Coronary artery (tissue), 2 donors: Measurements from ENCODE around the gene PER1.
"Not testable (repeated sequence)": the region's sequence is repeated elsewhere in the genome, so short reads cannot be mapped to it uniquely, and the experiment has no call there.

Experiments
- DNase-seq: peaks from one replicate; pipeline ENCODE4 v3.0.0-alpha.2; 2017; ENCODE audit warnings: low spot score
- H3K27ac ChIP-seq, 2 donors: fragments of 200-600 bp; sonication (generic); one replicate each; pipeline ENCODE4 v1.5.1; 2016 to 2019
- H3K4me3 ChIP-seq: fragments of 200-600 bp; sonication (generic); 2 replicates; pipeline ENCODE4 v1.5.1; 2016; ENCODE audit warnings: mild to moderate bottlenecking, moderate library complexity
- TF ChIP-seq, protein P1 (sequence below): fragments of 200-600 bp; sonication (generic); IDR thresholded peaks from one replicate; pipeline ENCODE4 v1.5.1; 2019; ENCODE audit warnings: antibody characterized with exemption

Gene PER1

GRCh38 chr17:8176197-8176940, 24.2 kb upstream of the PER1 start, which contains the start of gene TMEM107:
TMEM107 (minus strand) TSS chr17:8176380; CDS start chr17:8176286, 94 bp downstream.
- TF ChIP-seq, protein P1, sequence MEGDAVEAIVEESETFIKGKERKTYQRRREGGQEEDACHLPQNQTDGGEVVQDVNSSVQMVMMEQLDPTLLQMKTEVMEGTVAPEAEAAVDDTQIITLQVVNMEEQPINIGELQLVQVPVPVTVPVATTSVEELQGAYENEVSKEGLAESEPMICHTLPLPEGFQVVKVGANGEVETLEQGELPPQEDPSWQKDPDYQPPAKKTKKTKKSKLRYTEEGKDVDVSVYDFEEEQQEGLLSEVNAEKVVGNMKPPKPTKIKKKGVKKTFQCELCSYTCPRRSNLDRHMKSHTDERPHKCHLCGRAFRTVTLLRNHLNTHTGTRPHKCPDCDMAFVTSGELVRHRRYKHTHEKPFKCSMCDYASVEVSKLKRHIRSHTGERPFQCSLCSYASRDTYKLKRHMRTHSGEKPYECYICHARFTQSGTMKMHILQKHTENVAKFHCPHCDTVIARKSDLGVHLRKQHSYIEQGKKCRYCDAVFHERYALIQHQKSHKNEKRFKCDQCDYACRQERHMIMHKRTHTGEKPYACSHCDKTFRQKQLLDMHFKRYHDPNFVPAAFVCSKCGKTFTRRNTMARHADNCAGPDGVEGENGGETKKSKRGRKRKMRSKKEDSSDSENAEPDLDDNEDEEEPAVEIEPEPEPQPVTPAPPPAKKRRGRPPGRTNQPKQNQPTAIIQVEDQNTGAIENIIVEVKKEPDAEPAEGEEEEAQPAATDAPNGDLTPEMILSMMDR: no peak
- DNase-seq: peak; percentile 92
- H3K4me3 ChIP-seq: peak within 1 kb of the TSS; percentile 78
- peak within 1 kb of the TSS; percentile 77 to 87 for H3K27ac ChIP-seq

DNA sequence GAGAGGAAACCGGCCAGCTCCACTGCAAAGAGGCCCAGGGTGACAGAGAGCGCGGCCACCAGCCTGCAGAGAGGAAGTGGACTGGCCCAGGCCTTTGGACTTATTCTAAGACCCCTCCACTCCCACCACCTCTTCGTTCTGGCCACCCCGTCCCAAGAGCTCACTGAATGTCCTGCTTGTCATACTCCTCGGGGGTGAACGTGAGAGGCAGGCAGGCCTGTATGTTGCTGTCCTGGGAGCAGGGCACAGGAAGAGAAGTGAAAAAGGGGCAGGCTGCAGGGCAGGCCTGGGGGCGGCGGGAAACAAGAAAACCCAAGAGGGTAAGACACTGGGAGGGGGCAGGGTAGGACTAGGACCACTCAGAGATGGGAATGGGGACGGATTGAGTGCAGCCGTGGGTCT, 23.6 kb upstream of the PER1 start:
- no peak for DNase-seq
- H3K27ac ChIP-seq: peak overlapping the region; percentile 77 to 87
- peak overlapping the region; percentile 78 for H3K4me3 ChIP-seq
- TF ChIP-seq, protein P1: no peak

DNA sequence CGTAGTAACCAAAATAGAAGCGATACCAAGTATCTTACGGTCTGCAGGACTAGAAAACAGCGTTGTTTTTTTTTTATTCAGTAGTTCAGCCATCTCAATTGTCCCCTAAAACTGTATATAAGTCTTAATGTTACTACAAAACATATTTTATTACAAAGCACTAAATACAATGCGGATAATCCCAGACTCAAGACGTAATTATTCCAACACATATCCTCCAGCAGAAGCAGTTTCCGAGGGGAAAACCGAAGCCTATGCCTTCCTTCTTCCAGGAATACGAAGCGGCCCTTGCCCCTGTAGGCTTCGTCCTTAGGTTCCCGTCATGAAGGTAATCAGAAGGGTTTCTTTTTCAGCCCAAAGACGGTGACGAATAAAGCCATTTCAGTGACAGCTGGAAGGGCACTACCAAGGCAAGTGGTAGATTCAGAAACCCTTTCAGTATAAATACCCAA, 21.7 kb upstream of the PER1 start:
- no peak for DNase-seq
- TF ChIP-seq, protein P1: no peak
- Histone ChIP-seq H3K27ac (peak overlapping the region; percentile 87), H3K4me3 (peak overlapping the region; percentile 65)

GRCh38 chr17:8173056-8173870, 21.1 kb upstream of the PER1 start:
- H3K27ac ChIP-seq: peak overlapping the region; percentile 87
- peak overlapping the region; percentile 65 for H3K4me3 ChIP-seq
- no peak for DNase-seq
- TF ChIP-seq, protein P1: no peak

- not testable (repeated sequence) for H3K27ac ChIP-seq, H3K4me3 ChIP-seq, DNase-seq
Observed at GRCh38 chr17:8170186-8170585, 18.0 kb upstream of the PER1 start.

- no peak overlapping the region for H3K27ac ChIP-seq
- TF ChIP-seq, protein P1: no peak
- DNase-seq: no peak
- H3K4me3 ChIP-seq: no peak overlapping the region
Observed at GRCh38 chr17:8167526-8167925, 15.3 kb upstream of the PER1 start.

- H3K4me3 ChIP-seq: no peak overlapping the region
- no peak overlapping the region for H3K27ac ChIP-seq
- no peak for DNase-seq
- TF ChIP-seq, protein P1: no peak
Observed at GRCh38 chr17:8166731-8167130, 14.5 kb upstream of the PER1 start.
